A549 (cell line): ENCODE data around the gene CHD1L. TPM values are rescaled to one million over a fixed set of nuclear protein-coding genes. Genes with fewer than 3 reads are reported as not detected.

Experiments used
- ATAC-seq, 2 experiments: fragments of 200-7000 bp in 1 of 2; fragments of >200 bp in 1 of 2; cut with Nextera tagmentation in 1 of 2; cut with Tn5 transposase in 1 of 2; 3 replicates each; pipeline versions ENCODE4 v1.8.0 to v1.9.1; 2018 to 2020; ENCODE audit warnings: mild to moderate bottlenecking in 1 of 2, moderate library complexity in 1 of 2
- CTCF ChIA-PET: fragments of 300-600 bp; sonication (Branson Sonifier 250); formaldehyde crosslinking; extraction: SDS; loops from one replicate; lab custom pipeline; 2021; ENCODE audit warnings: antibody characterized with exemption, inconsistent platforms; lab: Yijun Ruan, JAX
- POLR2A ChIA-PET: fragments of 350-600 bp; formaldehyde crosslinking; extraction: SDS; loops from one replicate; lab custom pipeline; 2021; ENCODE audit warnings: antibody characterized with exemption, inconsistent platforms; lab: Yijun Ruan, JAX
- DNase-seq, 2 experiments: peaks; one replicate each; pipeline versions ENCODE4 v3.0.0 to v3.0.0-alpha.2; 2011 to 2016; ENCODE audit warnings: low read depth in 1 of 2, low spot score in 1 of 2
- FAIRE-seq: peaks from 2 replicates; lab custom pipeline; 2011; peaks lifted over from hg19 to GRCh38; lab: Jason Lieb, UNC
- H3K27ac ChIP-seq, 2 experiments: fragments of >200 bp; sonication (Bioruptor Twin); formaldehyde crosslinking; 3 replicates each; pipeline ENCODE4 v1.5.1; 2016 to 2017
- H3K4me1 ChIP-seq: fragments of >200 bp; sonication (Bioruptor Twin); formaldehyde crosslinking; 3 replicates; pipeline ENCODE4 v1.6.1; 2016
- H3K4me2 ChIP-seq: fragments of >200 bp; sonication (Bioruptor Twin); formaldehyde crosslinking; 3 replicates; pipeline ENCODE4 v1.6.1; 2016
- H3K4me3 ChIP-seq: fragments of >200 bp; sonication (Bioruptor Twin); formaldehyde crosslinking; 3 replicates; pipeline ENCODE4 v1.5.1; 2016
- H3K9me3 ChIP-seq: fragments of >200 bp; sonication (Bioruptor Twin); formaldehyde crosslinking; 3 replicates; pipeline ENCODE4 v1.6.1; 2016
- CBX8 ChIP-seq: fragments of 200-600 bp; sonication (generic); IDR thresholded peaks from 2 replicates; pipeline ENCODE4 v1.6.1; 2016
- HOXB13 ChIP-seq: fragments of 250-450 bp; sonication (Bioruptor Pico); IDR thresholded peaks from 2 replicates; pipeline ENCODE4 v1.5.0; 2020; ENCODE audit warnings: low read depth, mild to moderate bottlenecking, moderate library complexity
- WGBS: methylation state at CpG from one replicate; pipeline ENCODE4 v1.1.6; 2017; ENCODE audit errors: missing lambda C conversion rate; 5-methylcytosine and 5-hydroxymethylcytosine counted together
- polyA plus RNA-seq, 4 experiments: library from polyadenylated mRNA; depleted of rRNA in 3 of 4; stranded (reverse); fragments of >200 nt; fragmentation: RNase III in 1 of 4; extraction: RNeasy Plus Mini Kit Qiagen cat#74134 plus additional on column Dnase treatment in 1 of 4; gene quantifications; 2 replicates in 3 of 4; 3 replicates in 1 of 4; pipeline ENCODE4 v1.2.3, GENCODE V29; 2011 to 2017
- TF ChIP-seq, protein P1 (sequence below): fragments of 150-350 bp; IDR thresholded peaks from 2 replicates; pipeline ENCODE4 v1.6.1; 2014; ENCODE audit warnings: low read depth, mild to moderate bottlenecking, low read length

The CHD1L gene
- polyA plus RNA-seq, 2 of the 4 experiments (the other 2 are of a cell fraction): 37.0 to 61.2 TPM

DNA sequence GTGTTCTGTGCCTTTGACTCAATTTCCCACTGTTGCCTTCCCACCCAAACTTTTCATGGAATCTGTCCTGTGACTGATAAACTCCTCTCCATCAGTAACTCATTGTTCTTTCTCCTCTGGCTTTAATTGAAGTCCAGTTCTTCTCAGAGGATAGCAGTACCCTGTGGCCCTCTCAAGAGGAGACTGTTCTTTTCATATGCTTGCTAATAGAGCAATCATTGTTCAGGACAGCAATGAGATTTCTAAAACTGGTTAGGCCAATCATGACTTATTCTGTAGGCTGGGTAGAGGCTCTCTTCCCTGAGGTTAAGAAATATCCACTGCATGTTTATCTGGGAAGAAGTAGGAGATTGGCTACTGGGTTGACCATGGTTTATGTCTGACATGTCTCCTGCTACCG is 98.8 kb downstream of the CHD1L start:
- Histone ChIP-seq H3K4me1 (no peaks in the 10 kb centered on the region), H3K27ac (no peak overlapping the region), H3K9me3 (no peaks in the 10 kb centered on the region), H3K4me3 (no peak overlapping the region), H3K4me2 (no peak overlapping the region)
- FAIRE-seq (no peak), ATAC-seq (no peak), DNase-seq (no peak)
- CTCF ChIA-PET: no interaction called here
- TF ChIP-seq HOXB13: no peak
- TF ChIP-seq CBX8: no peak
- TF ChIP-seq, protein P1, sequence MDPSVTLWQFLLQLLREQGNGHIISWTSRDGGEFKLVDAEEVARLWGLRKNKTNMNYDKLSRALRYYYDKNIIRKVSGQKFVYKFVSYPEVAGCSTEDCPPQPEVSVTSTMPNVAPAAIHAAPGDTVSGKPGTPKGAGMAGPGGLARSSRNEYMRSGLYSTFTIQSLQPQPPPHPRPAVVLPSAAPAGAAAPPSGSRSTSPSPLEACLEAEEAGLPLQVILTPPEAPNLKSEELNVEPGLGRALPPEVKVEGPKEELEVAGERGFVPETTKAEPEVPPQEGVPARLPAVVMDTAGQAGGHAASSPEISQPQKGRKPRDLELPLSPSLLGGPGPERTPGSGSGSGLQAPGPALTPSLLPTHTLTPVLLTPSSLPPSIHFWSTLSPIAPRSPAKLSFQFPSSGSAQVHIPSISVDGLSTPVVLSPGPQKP: no peak
- 0% methylated on average over 1 of the region's 1 CpG for whole genome bisulfite sequencing
- POLR2A ChIA-PET: no interaction called here

Other genes starting within 250 kb of the CHD1L start
- 20.3 and 22.4 TPM in 2 replicates for gene PRKAB2, start 70.2 kb upstream of the CHD1L start, polyA plus RNA-seq (2011; rRNA removed)
- 11.0 to 11.4 TPM (median 11.2 TPM) in 3 replicates for gene PRKAB2, start 70.2 kb upstream of the CHD1L start, polyA plus RNA-seq (2017; fragmentation: RNase III; extraction: RNeasy Plus Mini Kit Qiagen cat#74134 plus additional on column Dnase treatment)
- 3.4 and 3.8 TPM in 2 replicates for gene FMO5, start 17.3 kb upstream of the CHD1L start, polyA plus RNA-seq (2011; rRNA removed)
- 0.25 to 0.50 TPM (median 0.37 TPM) in 3 replicates for gene FMO5, start 17.3 kb upstream of the CHD1L start, polyA plus RNA-seq (2017; fragmentation: RNase III; extraction: RNeasy Plus Mini Kit Qiagen cat#74134 plus additional on column Dnase treatment)